Measurements from ENCODE around the gene EPN2.

DNA sequence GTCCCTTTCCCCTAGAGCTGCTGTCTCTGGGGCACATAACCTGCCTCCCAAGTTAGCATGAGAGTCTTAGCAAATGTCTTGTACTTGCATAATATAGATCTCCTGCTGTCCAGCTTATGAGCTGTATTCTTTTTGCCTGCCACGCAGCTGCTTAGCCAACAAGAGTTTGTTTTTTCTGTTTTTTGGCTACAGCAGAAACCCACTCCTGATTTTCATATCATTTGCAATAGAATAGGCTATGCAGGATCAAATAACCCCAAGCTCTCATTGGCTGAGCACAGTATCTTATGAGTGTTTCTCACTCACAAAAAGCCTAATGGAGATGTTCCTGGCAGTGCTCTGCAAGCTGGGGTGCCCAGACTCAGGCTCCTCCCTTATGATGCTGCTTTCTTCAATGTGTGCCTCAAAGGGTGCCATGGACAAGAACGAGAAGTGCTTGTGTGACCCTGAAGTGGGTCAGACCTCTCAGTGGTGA, 102.2 kb downstream of the EPN2 start:
- TF ChIP-seq NFRKB (IDR thresholded peaks at IDR 0.05) = no peak
- TF ChIP-seq SUZ12 (IDR thresholded peaks at IDR 0.05) = no peak
- TF ChIP-seq HDGF (IDR thresholded peaks at IDR 0.05; ENCODE audit: borderline replicate concordance) = no peak
- TF ChIP-seq FOXK2 (IDR thresholded peaks at IDR 0.05) = no peak
- TF ChIP-seq L3MBTL2 (conservative IDR thresholded peaks at IDR 0.05) = no peak
- TF ChIP-seq FOXA1 (IDR thresholded peaks at IDR 0.05) = no peak
- TF ChIP-seq TARDBP (IDR thresholded peaks at IDR 0.05) = no peak
